ENCODE results near the gene ICAM4. TPM values are rescaled to one million over a fixed set of nuclear protein-coding genes. Genes with fewer than 3 reads are reported as not detected.
A peak's percentile ranks its signal among the peaks of the same experiment; 100 is the strongest.

ICAM4 gene
- polyA plus RNA-seq, 1 of the 3 experiments (the other 2 are of a cell fraction), result 0.05 TPM

- ChIA-PET POLR2A (interaction anchor here (1.2 to 1.4 kb wide), 2 partner anchors 11 to 13 kb away, joined by 3 to 4 read pairs; no protein-coding TSS in a partner anchor), CTCF (interaction anchor here (1.2 to 7.4 kb wide), 9 partner anchors 10 to 128 kb away, joined by 3 to 65 read pairs (median 9); partner anchors contain the start of genes CDC37 and ICAM1)
- Histone ChIP-seq H3K9ac (no peak overlapping the region), H3K9me2 (no peaks in the 10 kb centered on the region), H3K4me1 (ENCODE audit: control insufficient read depth in 1 of 2, insufficient read depth in 2 of 2, low read depth in 1 of 2, low read length in 1 of 2) (peaks cover 0 to 39% of the 10 kb centered on the region in 2 experiments; a peak in 1 of 4 replicates), H3F3A (replicated peaks; ENCODE audit: insufficient read depth) (peaks cover 6% of the 10 kb centered on the region), H3K27ac (ENCODE audit: low read depth in 2 of 2, low read length in 1 of 2) (no peak overlapping the region), H2AFZ (ENCODE audit: low read depth) (peak overlapping the region; percentile 91; the same call in 1 of the 2 replicates), H3K4me3 (ENCODE audit: low read depth in 2 of 2, low read length in 1 of 2) (peak overlapping the region; percentile 37 to 77), H3K36me3 (replicated peaks in 1 of 2; ENCODE audit: control insufficient read depth in 1 of 2, insufficient read depth in 2 of 2, low read length in 1 of 2) (no peaks in the 10 kb centered on the region), H3K4me2 (peak overlapping the region; percentile 98), H3K79me2 (ENCODE audit: insufficient read depth) (no peaks in the 10 kb centered on the region), H3K9me3 (no peaks in the 10 kb centered on the region), H3K27me3 (ENCODE audit: insufficient read depth) (no peaks in the 10 kb centered on the region; the same call in 1 of the 2 replicates), H4K20me1 (ENCODE audit: insufficient read depth) (no peaks in the 10 kb centered on the region)
- TF ChIP-seq TAF1 (IDR thresholded peaks at IDR 0.05; ENCODE audit: borderline replicate concordance, low read depth, low read length) (no peak), RFX5 (IDR thresholded peaks at IDR 0.05; ENCODE audit: low read length) (0 out of 2 replicates have a peak, but pooled peaks have one; percentile 11)
- 0% methylated on average over 10 of the region's 23 CpGs for whole genome bisulfite sequencing (ENCODE audit: low lambda C conversion rate)
- DNase-seq, result peak; percentile 83
Measured at GRCh38 chr19:10288662-10289166, 2.0 kb downstream of the ICAM4 start.

GRCh38 chr19:10289167-10289835 is 2.5 kb downstream of the ICAM4 start:
- Histone ChIP-seq H3K4me3 (ENCODE audit: low read depth in 2 of 2, low read length in 1 of 2) (peak overlapping the region; percentile 37 to 77), H3K4me2 (peak overlapping the region; percentile 98), H3K79me2 (ENCODE audit: insufficient read depth) (no peaks in the 10 kb centered on the region), H3F3A (replicated peaks; ENCODE audit: insufficient read depth) (peaks cover 6% of the 10 kb centered on the region), H3K27ac (ENCODE audit: low read depth in 2 of 2, low read length in 1 of 2) (no peak overlapping the region), H3K36me3 (replicated peaks in 1 of 2; ENCODE audit: control insufficient read depth in 1 of 2, insufficient read depth in 2 of 2, low read length in 1 of 2) (no peaks in the 10 kb centered on the region), H3K9me3 (no peaks in the 10 kb centered on the region), H3K4me1 (ENCODE audit: control insufficient read depth in 1 of 2, insufficient read depth in 2 of 2, low read depth in 1 of 2, low read length in 1 of 2) (peaks cover 0 to 39% of the 10 kb centered on the region in 2 experiments; a peak in 1 of 4 replicates), H4K20me1 (ENCODE audit: insufficient read depth) (no peaks in the 10 kb centered on the region), H3K9ac (no peak overlapping the region), H2AFZ (ENCODE audit: low read depth) (peak overlapping the region; percentile 91), H3K27me3 (ENCODE audit: insufficient read depth) (no peaks in the 10 kb centered on the region; the same call in 1 of the 2 replicates), H3K9me2 (no peaks in the 10 kb centered on the region)
- WGBS (ENCODE audit: low lambda C conversion rate), result 3% methylated on average over 23 of the region's 50 CpGs
- DNase-seq, result peak; percentile 68
- peak; percentile 58 for TF ChIP-seq MXI1 (IDR thresholded peaks at IDR 0.05; ENCODE audit: low read depth, low read length)
- no peak for TF ChIP-seq USF2 (IDR thresholded peaks at IDR 0.05; ENCODE audit: borderline replicate concordance, low read depth, low read length)
- no peak for TF ChIP-seq FOSL2 (IDR thresholded peaks at IDR 0.05; ENCODE audit: borderline replicate concordance, low read depth)
- TF ChIP-seq SIN3A (IDR thresholded peaks at IDR 0.05; ENCODE audit: borderline replicate concordance, low read depth, low read length), result no peak
- no peak for TF ChIP-seq RCOR1 (IDR thresholded peaks at IDR 0.05; ENCODE audit: low read length)
- TF ChIP-seq ELF1 (IDR thresholded peaks at IDR 0.05), result no peak
- TF ChIP-seq TEAD4 (IDR thresholded peaks at IDR 0.05; ENCODE audit: borderline replicate concordance, insufficient read depth), result no peak
- no peak for TF ChIP-seq TCF12 (IDR thresholded peaks at IDR 0.05)
- peak; percentile 45; the same call in 1 of the 2 replicates for TF ChIP-seq USF1 (IDR thresholded peaks at IDR 0.05; ENCODE audit: borderline replicate concordance, low read depth)
- no peak for TF ChIP-seq RFX5 (IDR thresholded peaks at IDR 0.05; ENCODE audit: low read length)
- peak; percentile 83 for TF ChIP-seq MAX (IDR thresholded peaks at IDR 0.05; ENCODE audit: low read depth)
- POLR2A ChIA-PET, result interaction anchor here (1.2 to 1.4 kb wide), 2 partner anchors 11 to 13 kb away, joined by 3 to 4 read pairs; no protein-coding TSS in a partner anchor
- CTCF ChIA-PET, result interaction anchor here (0.6 to 7.4 kb wide), 11 partner anchors 10 to 128 kb away, joined by 3 to 65 read pairs (median 6); partner anchors contain the start of genes CDC37 and ICAM1
